ENCODE measurements around the gene PTPN3.

DNA sequence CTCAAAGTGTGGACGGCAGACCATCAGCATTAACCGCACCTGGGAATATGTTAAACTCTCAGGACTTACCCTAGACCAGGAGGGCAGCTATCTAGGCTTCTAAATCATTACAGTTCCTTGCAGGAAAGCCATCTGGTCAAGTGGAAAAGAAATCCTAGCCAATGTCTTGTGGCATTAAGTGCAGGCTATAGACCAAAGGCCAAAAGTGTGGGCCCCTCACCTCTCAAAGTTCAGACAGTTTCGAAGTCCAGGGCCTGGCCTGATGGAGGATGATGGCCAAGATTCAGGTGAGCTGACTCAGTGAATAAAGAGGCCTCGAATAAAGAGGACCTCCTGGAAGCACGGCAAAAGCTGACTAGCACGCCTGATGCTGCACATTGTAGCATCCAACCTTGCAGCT, 24.0 kb upstream of the PTPN3 start:
- TF ChIP-seq CTCF (IDR thresholded peaks at IDR 0.05): no peak
- no peak for TF ChIP-seq POLR2AphosphoS5 (IDR thresholded peaks at IDR 0.05; ENCODE audit: low read depth, low read length)
- TF ChIP-seq REST (IDR thresholded peaks at IDR 0.05; ENCODE audit: insufficient read depth in 1 of 2, low read depth in 2 of 2, low read length in 1 of 2): no peak
- no peak for TF ChIP-seq TCF7L2 (IDR thresholded peaks at IDR 0.05; ENCODE audit: low read depth, low read length)
